ENCODE data around the gene CD38.

Gene CD38

DNA sequence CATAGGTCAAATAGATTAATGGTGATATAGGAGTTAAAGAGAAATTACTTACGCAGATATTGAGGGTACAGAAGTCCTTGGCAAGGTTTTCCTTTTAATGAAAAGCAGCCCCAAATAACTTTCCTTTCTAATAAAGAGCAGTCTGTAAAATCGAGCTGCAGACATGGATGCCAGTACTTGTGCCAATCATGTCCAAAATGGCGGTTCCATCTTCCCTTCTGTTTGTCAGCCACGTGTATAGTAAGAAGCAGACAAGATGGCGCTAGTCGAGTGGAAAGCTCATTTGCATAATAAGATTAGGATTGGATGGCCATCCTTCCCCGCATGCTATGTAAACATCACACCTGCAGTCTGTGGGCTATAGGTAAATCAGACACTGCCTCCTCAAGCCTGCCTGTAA is 92.0 kb downstream of the CD38 start:
- DNase-seq = no peak

DNA sequence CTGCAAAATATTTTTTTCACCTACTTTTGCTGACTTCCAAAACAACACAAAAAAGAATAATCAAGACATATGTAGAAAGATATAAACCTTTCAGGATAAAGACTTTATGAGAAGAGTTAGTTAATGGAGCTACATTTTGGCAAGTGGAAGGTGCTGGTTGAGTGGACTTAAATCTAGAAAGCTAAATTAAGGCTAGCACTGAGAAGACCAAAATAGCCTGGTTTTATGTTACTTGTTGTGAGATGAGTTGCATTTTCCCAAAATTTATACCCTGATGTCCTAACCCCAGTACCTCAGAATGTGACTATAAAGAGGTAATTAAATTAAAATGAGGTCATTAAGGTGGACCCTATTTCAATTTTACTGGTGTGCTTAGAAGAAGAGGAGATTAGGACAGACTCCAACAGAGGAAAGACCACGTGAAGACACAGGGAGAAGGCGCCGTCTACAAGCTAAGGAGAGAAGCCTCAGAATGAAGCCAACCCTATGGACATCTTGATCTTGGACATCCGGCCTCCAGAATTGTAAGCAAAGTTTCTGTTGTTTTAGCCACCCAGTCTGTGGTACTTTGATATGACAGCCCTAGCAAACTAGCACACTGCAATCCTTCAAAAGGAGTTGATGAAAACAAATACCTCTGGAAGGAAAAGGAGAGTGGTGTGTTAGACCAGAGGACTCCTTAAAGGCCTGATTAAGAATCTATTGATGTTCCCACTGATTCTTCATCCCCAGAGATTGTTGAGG is 93.0 kb downstream of the CD38 start:
- DNase-seq = no peak

DNA sequence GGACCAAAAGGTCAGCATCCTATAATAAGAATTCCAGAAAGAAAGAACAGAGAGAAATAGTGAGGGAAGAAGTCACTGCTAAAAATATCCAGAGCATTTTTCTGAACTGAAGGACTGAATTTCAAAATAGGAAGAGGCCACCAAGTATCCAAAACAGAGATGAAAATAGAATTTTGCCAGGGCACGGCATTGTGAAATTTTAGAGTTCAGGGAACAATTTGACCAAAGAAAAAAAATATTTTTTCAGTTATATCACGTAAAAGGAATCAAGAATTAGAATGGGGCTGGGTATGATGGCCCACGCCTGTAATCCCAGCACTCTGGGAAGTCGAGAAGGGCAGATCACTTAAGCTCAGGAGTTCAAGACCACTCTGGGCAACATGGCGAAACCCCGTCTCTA is 95.0 kb downstream of the CD38 start:
- no peak for DNase-seq

DNA sequence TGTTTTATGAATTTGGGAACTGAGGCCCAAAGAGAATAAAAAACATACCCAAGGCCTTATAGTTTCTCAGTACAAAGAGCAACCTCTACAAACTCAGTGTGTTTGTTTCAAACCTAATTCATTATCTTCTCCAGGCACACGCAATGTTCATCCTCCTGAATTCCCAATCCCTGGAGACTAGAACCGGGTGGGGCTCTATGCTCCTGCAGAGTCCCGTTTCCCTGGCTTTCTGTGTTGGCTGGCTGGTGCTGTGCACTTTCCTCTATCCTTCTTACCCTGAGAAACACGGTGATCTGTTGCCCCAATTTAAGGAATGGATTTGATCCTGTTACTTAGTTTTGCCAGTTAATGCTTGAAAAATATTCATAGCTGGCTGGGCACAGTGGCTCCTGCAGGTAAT is 96.5 kb downstream of the CD38 start:
- DNase-seq = no peak

DNA sequence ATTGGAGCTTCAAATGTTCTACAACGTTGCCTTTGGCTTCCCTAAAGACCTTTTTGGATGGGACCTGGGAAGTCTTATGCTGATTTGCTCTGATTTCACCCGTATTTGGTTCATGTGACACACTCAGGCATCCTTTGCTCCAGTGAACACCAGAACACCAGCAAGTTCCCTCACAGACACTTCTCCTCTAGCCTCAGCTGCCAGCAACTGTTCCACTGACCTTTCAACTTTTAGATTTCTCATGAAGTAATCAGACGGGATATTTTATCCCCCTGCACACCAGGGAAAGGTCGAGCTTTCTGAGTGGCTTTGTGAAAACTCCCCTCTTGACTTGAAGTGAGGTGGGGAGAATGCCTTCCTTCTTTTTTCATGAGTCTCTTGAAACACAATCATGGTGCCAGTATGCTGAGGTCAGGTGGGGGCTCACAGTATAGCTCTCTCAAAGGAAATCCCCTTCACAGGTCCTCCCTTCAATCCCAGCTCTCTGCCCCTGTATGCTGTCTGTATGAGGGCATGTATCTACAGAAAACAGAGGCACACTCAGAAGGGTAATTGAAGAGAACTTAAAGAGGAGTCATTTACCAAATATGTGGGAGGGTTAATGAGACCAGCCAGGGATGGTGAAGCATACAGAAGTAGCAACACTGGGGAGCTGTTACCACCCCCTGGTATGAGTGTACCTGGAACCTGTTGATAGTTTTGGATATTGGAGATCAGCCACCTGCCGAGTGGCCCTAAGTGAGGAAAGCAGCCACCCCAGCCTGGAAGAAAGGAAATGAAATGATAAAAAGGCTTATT is 97.7 kb downstream of the CD38 start:
- DNase-seq = no peak

DNA sequence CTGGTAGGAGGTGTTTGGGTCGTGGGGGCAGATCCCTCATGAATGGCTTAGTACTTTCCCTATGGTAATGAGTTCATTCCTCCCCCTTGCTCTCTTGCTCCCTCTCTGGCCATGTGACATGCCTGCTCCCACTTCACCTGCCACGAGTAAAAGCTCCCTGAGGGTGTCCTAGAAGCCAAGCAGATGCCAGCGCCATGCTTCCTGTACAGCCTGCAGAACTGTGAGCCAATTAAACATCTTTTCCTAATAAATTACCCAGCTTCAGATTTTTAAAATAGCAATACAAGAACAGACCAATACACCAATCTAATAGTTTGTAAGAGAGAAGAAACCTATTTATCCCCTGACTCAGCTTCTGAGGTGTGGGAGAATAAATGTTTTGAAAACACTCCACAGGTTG is 99.9 kb downstream of the CD38 start:
- DNase-seq = no peak

DNA sequence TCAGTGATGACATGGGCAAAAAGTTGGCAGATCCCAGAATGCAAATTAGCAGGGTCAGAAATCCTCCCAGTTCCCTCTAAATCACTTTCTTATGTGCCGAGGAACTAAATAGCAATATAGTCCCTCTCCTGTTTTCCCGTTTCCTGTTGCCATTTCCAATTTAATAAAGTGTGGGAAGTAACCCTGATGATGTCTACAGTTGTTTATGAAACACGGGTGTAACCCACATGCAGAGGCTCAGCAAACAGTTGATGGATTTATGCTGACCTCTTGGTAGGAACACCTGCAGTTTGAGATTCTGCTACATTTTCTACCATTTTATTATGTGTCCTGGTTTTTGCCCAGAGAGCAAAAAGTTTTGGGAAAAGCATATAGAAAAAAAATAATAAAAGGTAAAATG is 103.7 kb downstream of the CD38 start:
- no peak for DNase-seq

DNA sequence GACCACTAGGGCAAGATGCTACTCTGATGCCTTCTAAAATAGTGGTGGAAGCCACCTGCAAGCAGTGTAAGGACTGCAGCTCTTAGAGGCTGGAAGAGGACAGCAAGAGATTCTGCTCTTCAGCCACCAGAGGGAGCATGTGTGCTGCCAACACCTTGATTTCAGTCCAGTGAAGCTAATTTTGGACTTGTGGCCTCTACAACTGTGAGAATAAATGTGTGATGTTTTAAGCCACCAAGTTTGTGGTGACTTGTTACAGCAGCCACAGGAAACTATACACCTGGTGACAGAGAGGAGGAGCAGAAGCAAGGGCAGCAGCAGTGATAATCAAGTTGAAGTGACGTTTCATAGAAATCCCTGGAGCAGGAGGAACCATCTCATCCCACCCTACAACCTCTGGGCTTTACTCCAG is 104.6 kb downstream of the CD38 start:
- peak; percentile 15 to 17 for DNase-seq

DNA sequence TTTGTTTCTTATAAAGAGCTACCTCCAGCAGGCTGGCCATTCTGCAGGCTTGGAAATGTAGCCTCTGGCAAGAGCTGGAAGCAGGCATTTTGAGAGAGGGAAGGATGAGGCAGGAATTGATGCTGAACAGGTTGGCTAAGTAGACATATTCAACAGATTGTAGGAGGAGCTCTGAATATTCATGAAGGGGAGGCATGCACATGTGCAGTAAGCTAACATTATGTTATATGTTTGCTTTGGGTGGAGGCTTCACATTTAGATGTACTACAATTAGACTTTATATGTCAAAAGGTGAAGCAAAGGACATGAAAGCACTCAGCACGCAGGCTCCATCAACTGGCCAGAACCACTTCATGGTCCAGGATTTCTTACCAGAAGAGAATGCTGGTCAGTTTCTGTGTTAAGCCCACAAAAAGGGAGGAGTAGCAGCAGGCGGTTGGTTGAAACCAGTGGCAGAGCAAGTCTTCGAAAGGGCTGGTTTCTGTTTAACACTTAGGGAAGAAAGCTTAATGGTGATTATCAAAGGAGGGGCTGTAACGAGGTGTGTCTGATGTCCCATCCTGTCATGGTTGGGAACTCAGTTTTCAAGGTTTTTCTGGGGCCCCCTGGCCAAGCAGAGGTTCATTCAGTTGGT is 105.6 kb downstream of the CD38 start:
- no peak for DNase-seq

DNA sequence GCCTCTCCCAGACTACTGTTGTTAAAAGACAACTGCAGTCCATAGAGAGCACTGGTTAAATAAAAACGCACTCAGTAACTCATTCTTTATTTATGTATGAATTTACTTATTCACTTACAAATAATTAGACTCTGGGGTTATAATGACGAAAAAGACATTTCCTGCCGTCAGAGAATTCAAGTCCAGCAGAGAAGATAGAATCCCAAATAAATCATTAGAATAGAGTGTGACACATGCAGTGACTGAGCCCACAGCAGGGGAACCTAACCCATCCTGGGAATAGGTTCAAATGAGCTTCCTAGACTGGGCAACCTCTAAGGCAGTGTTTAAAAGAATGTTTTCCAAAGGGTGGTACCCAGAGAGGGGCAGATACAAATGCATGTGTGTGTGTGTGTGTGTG is 106.5 kb downstream of the CD38 start:
- DNase-seq = no peak

DNA sequence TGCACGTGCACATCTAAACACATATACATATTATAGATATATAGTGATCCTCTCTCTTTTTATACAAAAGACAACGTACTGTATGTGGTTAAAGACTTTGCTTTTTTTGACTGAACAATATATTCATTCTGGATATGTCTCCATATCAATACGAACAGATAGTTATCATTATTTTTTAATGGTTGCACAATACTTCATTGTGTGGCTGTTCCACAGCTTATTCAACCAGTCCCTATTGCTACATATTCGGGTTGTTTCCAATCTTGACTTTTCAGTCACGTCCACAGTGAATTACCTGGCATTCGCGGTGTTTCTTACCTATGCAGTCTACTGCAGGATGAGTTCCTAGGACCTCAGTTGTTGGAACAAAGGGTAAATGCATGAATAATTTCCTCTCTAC is 107.3 kb downstream of the CD38 start:
- no peak for DNase-seq

DNA sequence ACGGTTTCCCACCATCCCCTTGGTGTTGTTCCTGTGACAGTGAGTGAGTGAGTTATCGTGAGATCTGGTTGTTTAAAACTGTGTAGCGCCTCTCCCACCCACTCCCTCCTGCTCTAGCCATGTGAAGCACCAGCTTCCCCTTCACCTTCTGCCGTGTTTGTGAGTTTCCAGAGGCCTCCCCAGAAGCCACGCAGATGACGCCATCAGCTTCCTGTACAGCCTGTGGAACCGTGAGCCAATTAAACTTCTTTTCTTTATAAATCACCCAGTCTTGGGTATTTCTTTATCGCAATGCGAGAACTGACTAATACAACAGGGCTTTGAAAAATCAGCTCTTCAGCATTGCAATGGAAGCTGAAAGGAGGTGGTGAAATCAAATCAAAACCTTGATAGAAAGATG is 110.4 kb downstream of the CD38 start:
- DNase-seq = no peak

DNA sequence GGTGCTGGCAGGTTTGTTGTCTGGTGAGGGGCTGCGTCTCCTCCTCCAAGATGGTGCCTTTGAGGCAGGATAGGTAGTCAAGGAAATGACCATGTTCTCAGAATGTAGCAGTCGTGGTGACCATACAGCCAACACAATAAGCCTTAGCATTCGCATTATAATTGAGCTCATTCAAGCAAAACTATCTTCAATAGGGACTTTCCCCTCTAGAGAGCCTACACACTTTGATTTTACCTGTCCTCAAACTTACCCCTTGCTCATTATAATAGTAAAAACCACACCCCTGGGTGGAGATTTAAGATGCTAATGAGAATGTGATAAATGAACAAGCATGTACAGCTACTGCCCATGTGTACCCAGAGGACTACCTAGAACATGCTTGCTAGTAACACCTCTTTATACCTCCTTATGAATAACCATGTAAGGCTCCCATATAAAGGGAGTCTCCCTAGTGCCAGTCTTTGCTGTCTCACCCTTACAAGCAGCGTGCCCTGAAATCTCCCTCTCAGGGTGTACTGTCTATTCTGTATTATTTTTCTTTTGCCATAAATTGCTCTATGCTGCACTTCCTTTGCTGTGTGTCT is 112.2 kb downstream of the CD38 start:
- DNase-seq = no peak

DNA sequence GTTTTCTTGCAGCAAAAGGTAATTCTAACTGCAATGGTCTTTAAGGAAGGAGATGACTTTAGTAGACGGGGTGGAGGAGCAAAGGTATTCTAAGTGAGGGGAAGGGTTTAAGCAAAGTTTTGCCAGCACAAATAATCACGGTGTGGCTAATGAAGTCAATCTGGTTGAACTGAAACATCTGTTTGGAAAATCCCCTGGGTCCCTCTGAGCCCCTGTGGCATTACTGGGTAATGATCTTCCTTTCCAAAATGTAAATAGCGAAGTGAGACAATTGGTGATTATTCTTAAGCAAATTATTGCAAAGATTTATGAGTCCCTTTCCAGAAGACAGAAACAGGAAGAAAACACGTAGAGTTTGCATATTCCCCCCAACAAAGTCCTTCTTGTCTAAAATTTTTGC is 113.2 kb downstream of the CD38 start:
- DNase-seq = no peak

DNA sequence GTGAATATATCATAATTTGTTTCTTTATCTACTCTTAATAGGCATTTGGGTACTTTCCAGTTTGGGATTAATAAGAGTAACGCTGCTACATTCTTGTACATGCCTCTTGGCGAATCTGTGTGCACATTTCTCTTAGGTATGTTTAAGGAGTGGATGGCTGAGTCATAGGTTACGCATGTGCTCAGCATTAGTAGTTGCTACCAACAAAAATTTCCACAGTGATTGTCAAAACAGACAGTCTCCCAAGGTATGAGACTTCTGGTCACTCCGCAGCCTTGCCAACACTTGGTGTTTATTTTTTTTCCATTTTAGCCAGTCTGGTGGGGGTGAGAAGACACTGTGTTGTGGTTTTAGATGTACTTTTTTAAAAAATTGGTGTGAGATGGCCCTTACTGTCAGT is 115.8 kb downstream of the CD38 start:
- DNase-seq = no peak

DNA sequence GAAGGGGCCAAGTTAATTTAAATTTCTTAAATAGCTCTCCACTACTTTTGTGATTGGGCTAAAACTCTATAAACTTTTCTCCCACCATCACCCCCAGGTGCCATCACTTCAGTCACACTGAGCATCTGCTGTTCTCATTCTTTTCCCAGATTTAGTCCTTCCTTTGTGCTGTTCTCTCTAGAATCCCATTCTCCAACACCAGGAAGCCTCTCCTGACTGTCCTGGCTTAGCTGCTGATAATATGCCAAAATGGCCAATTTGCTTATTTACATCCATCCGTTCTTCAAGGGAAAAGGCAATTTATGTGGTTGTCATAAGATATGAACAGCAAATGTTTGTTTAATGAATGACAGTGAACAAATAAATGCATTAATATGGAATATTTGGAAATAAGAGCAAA is 116.3 kb downstream of the CD38 start:
- no peak for DNase-seq

DNA sequence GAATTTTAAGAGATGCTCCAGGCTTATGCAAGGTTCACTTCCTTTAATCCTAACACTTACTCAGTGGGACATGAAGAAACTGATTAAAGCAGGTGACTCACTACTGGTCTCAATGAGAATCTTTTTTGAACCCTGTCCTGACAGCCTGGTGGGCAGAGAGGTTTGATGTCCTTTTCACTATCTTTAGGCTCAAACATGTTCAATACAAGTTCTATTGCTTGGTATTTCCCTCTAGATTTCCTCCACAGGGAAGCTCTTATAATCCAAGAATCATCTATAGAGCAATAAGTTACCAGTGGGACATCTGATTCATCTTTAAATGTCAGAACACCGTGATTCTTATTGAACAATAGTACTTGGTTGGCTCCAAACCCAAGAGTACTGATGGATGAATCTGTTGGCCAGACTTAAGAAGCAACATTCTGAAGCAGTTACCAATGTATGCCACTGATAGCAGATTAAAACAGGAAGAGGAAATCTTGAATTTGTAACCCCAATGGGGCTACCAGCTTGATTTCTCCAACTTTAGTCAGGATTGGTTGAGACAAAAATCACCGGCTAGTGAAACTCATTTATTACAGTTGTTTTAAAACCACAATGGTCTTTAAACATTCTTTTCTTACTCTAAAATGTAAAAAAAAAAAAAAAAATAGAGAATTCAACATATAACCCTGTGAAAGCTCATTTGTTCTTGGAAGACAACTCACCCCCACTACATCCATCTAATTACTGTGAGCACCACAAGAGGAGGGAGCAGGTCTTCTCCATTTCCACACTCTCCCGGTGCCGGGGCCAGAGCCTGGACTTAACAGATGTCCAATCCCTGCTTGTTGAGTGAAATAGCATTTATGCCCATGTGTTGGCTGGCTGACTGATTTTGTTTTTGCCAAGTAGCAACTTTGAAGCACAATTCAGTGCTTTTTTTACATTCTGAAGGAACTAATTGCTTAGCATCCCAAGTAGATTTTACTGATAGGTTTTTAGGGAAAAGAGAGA is 117.1 kb downstream of the CD38 start:
- no peak for DNase-seq

DNA sequence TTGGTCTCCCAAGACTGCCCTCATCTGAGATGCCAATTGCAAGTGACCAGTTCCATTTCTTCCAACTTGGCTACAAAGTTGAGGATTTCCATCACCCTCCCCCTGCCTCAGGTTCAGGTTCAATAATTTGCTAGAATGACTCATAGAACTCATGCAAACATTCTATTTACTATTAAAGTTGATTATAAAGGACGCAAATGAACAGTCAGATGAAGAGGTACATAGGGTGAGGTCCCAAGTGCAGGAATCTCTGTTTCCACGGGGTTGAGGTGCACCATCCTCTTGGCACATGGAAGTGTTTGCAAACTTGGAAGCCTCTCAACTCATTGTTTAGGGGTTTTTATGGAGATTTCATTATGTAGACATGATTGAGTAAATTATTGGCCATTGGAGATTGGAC is 119.4 kb downstream of the CD38 start:
- DNase-seq = no peak

DNA sequence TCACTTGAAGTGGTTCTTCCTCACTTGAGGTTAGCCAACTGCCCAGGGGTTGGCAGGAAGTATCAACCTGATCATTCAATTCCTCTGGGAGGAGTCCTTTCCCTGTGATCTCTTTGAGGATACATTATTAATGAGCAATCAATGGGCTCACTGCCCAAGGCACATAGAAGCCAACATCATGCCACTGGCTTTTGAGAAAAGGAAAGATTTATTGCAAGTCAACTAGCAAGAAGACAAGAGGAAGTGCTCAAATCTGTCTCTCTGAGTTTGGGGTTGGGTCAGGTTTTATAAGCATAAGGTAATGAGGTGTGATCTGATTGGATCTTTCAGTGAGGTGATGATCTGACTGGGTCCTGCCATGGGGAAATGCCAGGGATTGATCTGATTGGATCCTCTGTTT is 120.8 kb downstream of the CD38 start:
- DNase-seq = no peak

DNA sequence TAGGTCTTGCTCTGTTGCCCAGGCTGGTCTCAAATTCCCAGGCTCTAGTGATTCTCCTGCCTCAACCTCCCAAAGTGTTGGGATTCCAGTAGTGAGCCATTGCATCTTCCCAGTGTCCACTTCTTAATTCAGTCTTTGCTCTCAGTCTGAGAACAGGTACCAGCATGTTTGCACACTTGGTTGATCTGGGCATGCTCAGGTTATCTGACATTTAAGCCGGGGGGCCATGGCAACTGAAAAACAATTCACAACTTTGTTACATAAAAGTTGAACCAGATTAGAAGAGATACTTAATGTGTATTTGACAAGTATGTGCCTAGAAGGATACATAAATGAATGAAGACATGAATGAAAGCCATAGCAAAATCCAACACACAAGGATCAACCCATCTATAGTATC is 121.4 kb downstream of the CD38 start:
- DNase-seq = no peak

DNA sequence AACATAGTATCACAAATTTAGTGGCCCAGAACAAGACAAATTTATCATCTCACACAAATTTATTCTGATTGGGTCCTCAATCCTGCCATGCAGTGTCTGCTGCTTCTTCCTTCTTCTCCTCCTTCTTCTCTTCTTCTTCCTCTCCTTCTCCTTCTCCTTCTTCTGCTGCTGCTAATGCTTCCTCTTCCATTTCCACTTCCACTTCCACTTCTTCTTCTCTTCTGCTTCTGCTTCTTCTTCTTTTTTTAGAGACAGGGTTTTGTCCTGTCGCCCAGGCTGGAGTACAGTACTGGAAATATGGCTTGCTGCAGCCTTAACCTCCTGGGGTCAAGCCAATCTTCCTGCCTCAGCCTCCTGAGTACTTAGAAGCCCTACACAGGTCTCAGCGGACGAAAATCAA is 122.9 kb downstream of the CD38 start:
- DNase-seq = no peak

DNA sequence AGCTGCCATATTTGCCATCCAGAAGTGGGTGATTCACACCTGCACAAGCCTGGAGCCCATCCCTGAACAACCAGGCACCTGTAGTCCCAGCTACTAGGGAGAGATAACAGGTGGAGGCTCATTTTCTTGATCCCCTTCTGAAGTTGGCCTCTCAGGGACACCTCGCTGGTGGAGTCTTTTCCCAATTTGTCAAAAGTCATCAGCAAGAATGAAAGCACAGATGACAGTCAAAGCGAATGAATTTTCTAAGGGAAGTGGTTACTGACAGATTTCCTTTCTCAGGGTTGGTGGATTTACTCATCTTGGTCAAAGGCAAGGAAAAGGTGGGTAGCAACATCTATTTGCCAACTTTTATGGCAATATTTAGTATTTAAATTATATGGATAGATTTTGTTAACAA is 123.9 kb downstream of the CD38 start:
- DNase-seq = no peak

DNA sequence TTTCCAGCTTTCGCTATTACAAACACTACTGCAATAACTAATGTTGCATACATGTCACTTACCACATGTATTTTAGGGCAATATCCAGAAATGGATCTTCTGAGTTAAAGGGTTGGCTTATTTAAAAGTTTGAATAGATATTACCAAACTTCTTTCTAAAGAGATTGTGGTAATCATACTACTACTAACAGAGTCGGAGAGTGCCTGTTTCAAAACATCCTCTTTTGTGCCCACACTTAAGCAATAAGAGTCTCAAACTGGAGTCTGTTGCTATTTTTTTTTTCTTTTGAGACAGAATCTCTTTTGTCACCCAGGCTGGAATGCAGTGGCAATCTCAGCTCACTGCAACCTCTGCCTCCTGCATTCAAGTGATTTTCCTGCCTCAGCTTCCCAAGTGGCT is 124.6 kb downstream of the CD38 start:
- no peak for DNase-seq
